H4 (cell line): ENCODE measurements around the gene SLC17A8. TPM values are rescaled to one million over a fixed set of nuclear protein-coding genes. Genes with fewer than 3 reads are reported as not detected.

Experiments used
- total RNA-seq: library from RNA; depleted of rRNA; stranded (reverse); fragments of >200 nt; shearing (Covaris generic); gene quantifications from 2 replicates; pipeline ENCODE4 v1.2.3, GENCODE V29; 2014; rRNA removed

Gene SLC17A8
- total RNA-seq, 1 experiment from 2014 or later, result not detected

Other genes with a start within 250 kb of the SLC17A8 start
- 13.3 and 18.7 TPM in 2 replicates for gene BLTP3B, start 214.2 kb upstream of the SLC17A8 start, total RNA-seq
- 24.6 and 34.3 TPM in 2 replicates for gene ACTR6, start 156.3 kb upstream of the SLC17A8 start, total RNA-seq
- 2.3 and 2.5 TPM in 2 replicates for gene DEPDC4, start 90.0 kb upstream of the SLC17A8 start, total RNA-seq
- 23.2 and 35.7 TPM in 2 replicates for gene SCYL2, start 89.9 kb upstream of the SLC17A8 start, total RNA-seq
- gene NR1H4, start 116.8 kb downstream of the SLC17A8 start, total RNA-seq, result 1.5 and 2.3 TPM in 2 replicates
- 14.7 and 18.7 TPM in 2 replicates for gene GAS2L3, start 216.6 kb downstream of the SLC17A8 start, total RNA-seq